Activated CD4-positive, alpha-beta T cell treated with anti-CD3 and anti-CD28 coated beads, Interleukin-2, Interleukin-6, amounts not matched to agents 100 ng/mL and 50 ng/mL, durations not matched to agents 16 hours and 8 hours (primary cell): ENCODE data around the gene GPR151.

Source experiments
- DNase-seq: peaks from one replicate; pipeline ENCODE4 v3.0.0-alpha.2; 2020

Gene GPR151

GRCh38 chr5:146519554-146519953 lies 3.6 kb upstream of the GPR151 start:
- DNase-seq, result no peak

DNA sequence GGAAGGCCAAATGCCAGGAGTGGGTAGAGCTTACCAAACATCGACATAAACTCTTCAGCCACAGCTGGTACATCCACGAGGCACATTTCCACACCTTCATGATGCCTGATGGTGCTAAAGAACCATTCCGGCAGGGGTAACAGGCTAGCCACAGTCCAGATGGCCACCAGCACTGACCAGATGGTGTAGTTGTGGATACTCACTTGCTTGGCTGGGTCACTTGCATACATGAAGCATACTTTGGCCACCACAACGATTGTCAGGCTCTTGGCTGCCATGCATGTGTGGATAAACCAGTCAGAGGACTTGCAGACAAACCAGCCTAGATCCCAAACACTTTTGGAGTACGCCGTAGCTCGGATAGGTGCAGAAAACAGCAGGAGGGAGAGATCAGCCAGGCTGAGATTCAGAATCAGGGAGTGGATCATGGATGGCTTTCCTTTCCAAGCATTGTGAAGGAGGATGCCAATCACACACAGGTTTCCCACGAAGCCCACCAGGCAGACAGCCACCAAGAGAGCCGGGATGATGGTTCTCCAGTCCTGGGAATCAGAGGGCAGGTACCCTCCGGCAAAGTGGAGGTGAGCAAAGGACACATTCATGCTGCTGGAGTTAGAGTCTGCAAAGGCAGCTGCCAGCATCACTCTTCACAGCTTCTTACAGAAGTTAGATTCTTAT lies 378 bp downstream of the GPR151 start:
- DNase-seq, result no peak

DNA sequence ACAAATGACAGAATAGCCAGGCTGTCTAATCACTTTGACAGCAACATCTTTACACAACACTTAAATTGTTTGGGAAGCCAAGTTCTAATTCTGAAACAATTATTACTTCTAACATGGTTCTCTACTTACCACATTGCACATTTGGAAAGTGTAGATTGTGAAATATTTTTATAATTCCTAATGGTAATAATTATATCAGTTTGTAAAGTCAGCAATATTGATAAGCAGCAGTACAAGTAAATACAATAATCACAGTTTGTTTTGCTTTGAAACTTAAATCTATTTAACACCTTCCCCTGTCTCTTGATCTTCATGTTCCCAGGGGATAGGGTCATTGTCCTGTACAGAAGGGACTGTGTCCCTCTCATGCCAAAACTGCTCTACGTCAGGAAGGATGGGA lies 1.4 kb downstream of the GPR151 start:
- no peak for DNase-seq

- DNase-seq, result no peak
These were observed 2.5 kb downstream of the GPR151 start for GRCh38 chr5:146513462-146513861.

DNA sequence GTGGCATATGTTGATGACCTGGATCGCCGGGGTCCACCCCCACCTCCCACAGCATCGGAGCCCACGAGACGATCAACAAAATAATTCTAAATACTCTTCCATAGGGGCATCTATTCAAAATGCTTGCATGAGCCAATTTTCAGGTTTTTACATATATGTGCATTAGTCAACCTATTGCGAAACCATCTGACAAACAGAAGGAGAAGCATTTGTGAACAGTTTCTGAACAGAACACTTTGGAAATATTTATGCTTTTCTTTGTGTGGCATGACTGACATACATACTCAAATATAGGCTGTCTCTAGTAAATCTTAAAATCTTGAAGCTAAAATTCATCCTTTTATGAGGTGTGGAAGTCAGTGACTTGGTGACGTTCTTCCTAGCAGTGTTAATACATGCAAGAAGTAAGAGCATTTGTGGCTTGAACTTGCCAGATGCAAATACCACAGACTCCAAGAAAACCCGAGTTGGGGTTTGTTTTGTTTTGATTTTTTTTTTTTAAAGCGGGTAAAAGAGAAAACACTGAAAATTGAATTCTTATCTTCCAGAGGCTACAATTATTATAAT lies 5.3 kb downstream of the GPR151 start:
- no peak for DNase-seq

DNA sequence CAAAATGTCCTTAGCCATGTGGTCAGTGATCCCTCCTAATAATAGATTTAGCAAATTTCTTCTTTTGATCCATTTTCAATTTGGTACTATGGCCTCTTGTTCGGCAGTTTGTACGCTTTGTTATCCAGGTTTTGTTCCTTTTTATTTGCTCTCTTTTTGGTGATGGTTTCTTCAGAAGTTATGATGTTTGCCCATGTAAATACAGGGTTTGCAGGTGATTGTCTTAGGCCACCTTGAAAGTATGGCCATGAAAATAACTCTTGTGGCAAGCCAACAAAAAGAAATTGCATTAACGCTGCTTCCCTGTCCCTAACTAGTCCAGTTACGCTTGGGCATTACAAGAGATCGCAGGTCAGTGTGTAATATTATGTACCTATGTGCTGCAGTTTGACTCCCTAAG lies 8.6 kb downstream of the GPR151 start:
- DNase-seq, result no peak

DNA sequence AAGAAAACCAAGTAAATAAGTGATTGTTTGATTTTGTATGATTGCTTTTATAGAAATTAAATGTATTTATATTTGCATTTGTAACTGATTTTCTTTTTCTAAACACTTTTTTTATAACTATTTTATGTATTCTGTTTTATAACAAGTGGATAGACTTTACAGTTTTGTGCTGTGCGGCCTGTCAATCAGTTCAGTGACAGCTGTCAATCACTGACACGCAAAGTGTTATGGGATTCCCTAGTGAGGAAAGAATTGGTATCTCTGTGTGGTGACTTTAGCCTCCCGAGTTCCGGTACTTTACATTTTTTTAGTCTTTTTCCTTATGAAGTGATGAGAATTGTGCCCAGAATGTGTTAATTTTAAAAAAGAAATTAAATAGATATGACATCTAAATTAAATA lies 16.3 kb downstream of the GPR151 start:
- DNase-seq, result no peak

DNA sequence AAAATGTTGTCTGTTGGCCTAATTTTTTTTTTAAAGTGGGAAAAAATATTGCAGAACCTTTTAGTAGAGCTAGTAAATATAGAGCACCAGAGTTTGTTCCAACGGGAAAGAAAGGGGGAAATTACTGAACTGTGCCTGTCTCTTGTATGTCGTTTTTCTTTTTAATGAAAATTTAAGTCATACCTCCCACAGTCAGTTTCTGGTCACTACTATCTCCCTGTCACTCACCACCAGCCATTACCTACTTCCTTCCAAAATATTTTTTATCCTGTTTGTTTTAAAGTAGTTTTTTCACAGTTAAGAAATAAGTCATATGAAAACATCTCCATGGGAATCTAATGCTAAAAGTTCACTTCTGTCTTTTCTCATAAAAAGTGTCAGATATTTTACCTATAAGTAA lies 21.3 kb downstream of the GPR151 start:
- DNase-seq, result no peak

GRCh38 chr5:146490089-146490843 lies 25.7 kb downstream of the GPR151 start:
- DNase-seq, result no peak

GRCh38 chr5:146484714-146485391 lies 31.1 kb downstream of the GPR151 start:
- no peak for DNase-seq

GRCh38 chr5:146482775-146483174 lies 33.2 kb downstream of the GPR151 start:
- DNase-seq, result no peak

GRCh38 chr5:146475906-146476305 lies 40.1 kb downstream of the GPR151 start:
- DNase-seq, result no peak

DNA sequence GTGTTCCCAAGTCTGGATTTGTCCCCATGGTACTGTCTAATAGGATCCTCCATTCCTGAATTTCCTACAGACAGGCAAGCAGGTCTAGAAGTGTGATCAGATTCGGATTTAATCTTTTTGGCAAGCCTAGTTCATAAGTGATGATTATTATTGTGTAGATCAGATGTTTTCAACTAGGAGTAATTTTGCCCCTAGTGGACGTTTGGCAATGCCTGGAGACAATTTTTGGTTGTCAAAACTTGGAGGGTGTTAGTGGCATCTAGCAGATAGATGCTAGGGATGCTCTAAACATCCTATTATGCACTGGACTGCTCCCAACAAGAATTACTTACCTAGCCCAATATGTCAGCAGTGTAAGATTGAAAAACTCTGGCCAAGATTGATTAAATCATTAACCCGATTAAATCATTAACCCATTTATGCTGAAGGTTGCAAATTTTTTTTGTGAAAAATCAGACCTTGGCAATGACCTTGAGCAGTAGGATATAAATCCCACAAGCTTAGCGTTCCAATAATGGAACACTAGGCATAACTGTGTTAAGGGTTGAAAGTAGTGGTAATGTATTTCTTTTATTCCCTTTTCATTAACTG lies 40.7 kb downstream of the GPR151 start:
- no peak for DNase-seq

- DNase-seq, result no peak
These were observed 41.9 kb downstream of the GPR151 start for GRCh38 chr5:146474065-146474464.

DNA sequence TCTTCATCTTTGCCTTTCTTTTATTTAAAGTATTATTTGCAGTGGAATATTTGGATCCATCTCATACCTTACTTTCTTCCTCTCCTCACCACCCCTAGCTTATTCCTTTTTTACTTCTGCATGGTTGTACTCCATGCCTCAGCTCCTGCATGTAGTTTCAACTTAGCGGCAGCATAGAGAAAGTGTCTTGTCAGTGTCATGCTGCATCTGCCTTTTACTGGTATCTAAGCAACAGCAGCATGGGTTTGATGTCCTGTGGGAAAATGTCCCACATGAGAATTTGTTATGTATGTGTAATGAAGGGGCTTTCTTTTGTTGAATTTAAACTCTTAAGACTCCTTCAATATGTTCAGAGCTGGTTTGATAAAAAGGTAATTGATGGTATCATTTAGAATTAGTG lies 48.2 kb downstream of the GPR151 start:
- no peak for DNase-seq

DNA sequence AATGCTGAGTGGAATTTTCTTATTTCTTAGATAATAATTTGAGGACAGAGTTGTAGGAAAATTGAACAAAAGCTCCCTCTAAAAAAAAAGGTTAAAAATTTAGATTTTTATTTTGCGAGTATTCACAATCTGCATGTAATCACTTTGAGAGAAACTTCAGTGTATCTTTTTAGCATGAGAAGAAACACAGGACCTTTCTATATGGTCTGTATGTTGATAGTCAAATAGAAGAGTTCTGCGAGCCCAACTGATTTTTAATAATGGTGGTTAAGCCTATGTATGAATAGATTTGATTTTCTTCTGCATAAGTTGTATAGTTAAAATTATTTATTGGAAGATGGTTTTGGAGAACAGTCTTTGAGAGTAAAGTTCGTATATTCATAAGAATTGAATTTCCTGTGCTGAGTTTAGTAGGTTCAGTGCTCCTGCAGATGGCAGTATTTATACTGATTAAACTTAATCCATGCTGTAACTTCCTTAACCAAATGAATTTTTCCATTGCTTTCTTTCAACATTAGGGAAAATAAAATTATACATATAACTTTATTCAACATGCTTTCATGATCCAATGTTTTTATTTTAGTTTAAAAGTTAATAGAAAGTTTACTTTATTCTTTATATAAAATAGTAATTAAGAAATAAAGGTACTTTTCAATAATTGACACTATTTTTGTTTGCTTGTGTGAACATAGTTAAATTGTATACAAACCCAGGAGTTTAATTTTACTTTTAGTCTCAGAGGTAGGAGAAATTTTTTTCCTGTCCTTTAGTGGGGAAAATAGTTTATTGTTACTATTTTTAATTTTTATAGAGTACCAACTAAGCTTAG lies 49.3 kb downstream of the GPR151 start:
- DNase-seq, result no peak

GRCh38 chr5:146463446-146463845 lies 52.5 kb downstream of the GPR151 start:
- no peak for DNase-seq
